NCI-H2107 (cell line): ENCODE results near the gene ZFP62.

Source experiments
- DNase-seq: peaks from one replicate; lab custom pipeline; 2025; lab: John Stamatoyannopoulos, UW

ZFP62 gene

GRCh38 chr5:180868960-180869359, 7.9 kb upstream of the ZFP62 start:
- peak; percentile 31 for DNase-seq

GRCh38 chr5:180866985-180867384, 5.9 kb upstream of the ZFP62 start:
- DNase-seq, result no peak

GRCh38 chr5:180865981-180866695, 5.1 kb upstream of the ZFP62 start:
- no peak for DNase-seq

GRCh38 chr5:180862645-180863044, 1.6 kb upstream of the ZFP62 start:
- DNase-seq, result no peak

GRCh38 chr5:180860273-180860886, 696 bp downstream of the ZFP62 start:
- DNase-seq, result no peak

GRCh38 chr5:180858586-180858985, 2.5 kb downstream of the ZFP62 start:
- DNase-seq, result no peak

- no peak for DNase-seq
Observed at GRCh38 chr5:180853848-180854176, 7.3 kb downstream of the ZFP62 start.

- no peak for DNase-seq
Observed at GRCh38 chr5:180853121-180853847, 7.8 kb downstream of the ZFP62 start.

- DNase-seq, result no peak
Observed at GRCh38 chr5:180852495-180852894, 8.6 kb downstream of the ZFP62 start.

GRCh38 chr5:180850434-180851078, 10.5 kb downstream of the ZFP62 start:
- DNase-seq, result no peak

GRCh38 chr5:180849827-180850226, 11.2 kb downstream of the ZFP62 start:
- DNase-seq, result no peak

GRCh38 chr5:180848878-180849277, 12.2 kb downstream of the ZFP62 start:
- DNase-seq, result no peak

- DNase-seq, result no peak
Observed at GRCh38 chr5:180848265-180848664, 12.8 kb downstream of the ZFP62 start.

GRCh38 chr5:180847026-180847425, 14.1 kb downstream of the ZFP62 start:
- DNase-seq, result no peak

- no peak for DNase-seq
Observed at GRCh38 chr5:180844858-180845257, 16.2 kb downstream of the ZFP62 start.

GRCh38 chr5:180844432-180844831, 16.6 kb downstream of the ZFP62 start:
- no peak for DNase-seq

GRCh38 chr5:180839935-180840334, 21.1 kb downstream of the ZFP62 start:
- DNase-seq, result no peak

GRCh38 chr5:180839227-180839626, 21.8 kb downstream of the ZFP62 start:
- no peak for DNase-seq

GRCh38 chr5:180837478-180837877, 23.6 kb downstream of the ZFP62 start:
- DNase-seq, result no peak

- no peak for DNase-seq
Observed at GRCh38 chr5:180832638-180833068, 28.4 kb downstream of the ZFP62 start.

GRCh38 chr5:180831139-180832093, 29.7 kb downstream of the ZFP62 start:
- no peak for DNase-seq
